GM19023 (cell line): ENCODE measurements around the gene SLC26A11.
A peak's percentile ranks its signal among the peaks of the same experiment; 100 is the strongest.

Experiments
- ATAC-seq: cut with Tn5 transposase; IDR thresholded peaks from one replicate; pipeline ENCODE4 v1.9.1; 2021; ENCODE audit warnings: mild to moderate bottlenecking, moderate library complexity; ENCODE audit not compliant: unreplicated experiment

Gene SLC26A11

DNA sequence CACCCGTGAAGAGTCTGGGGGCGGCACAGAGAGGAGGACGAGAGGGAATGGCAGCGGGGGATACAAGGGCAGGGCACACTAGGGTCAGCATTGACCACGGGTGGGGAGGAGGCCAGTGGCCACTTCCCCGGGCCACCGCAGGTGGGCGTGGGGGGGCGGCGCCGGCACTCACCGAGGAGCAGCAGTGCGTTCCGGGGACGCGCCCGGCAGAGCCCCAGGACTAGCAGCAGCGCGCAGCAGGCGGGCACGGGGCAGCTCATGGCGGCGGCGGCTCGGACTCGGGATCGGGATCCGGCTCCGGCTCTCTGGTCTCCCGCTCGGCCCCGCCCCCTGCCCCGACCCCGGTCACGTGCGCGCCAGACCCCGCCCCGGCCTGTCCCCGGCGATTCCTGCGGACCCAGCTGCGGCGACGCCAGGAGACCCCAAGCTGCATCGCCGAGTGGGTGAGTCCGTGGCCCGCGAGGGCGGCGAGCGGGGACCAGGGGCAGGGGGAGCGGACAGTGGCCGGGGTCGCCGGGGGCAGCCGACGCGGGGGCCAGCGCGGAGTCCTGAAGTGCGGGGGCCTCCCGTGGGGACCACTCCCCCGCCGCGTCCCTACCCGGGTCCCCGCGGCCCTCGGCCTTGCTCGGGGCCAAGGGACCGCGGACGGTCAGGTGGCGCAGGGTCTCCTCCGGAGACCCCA, at the start of gene SLC26A11, which contains the start of gene SGSH:
Gene SLC26A11 (plus strand): TSS at position 374 of the 682 bp plus-strand sequence. CDS start 1,134 bp downstream, outside the sequence.
Gene SGSH (minus strand): TSS at position 280 of the 682 bp plus-strand sequence. CDS start 20 bp downstream, at position 260.
- peak; percentile 51 for ATAC-seq

DNA sequence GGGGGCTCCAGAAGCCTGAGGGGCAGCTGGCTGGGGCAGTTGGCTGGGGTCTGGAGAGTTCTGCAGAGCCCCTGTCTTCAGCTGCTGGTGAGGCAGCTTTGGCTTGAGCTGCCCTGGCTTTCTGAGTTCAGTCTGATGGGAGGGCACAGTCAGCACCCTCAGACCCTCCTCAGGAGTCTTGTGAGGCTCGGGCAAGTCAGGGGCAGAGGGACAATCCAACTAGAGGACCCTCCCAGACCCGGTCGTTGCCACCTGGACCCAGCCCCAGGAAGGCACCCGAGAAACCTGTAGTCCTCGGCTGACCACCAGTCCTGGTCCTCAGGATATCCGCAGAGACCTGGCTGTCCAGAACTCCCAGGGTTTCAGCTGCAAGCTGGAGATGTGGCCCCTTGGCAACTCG, 48.5 kb upstream of the SLC26A11 start:
- ATAC-seq: no peak

DNA sequence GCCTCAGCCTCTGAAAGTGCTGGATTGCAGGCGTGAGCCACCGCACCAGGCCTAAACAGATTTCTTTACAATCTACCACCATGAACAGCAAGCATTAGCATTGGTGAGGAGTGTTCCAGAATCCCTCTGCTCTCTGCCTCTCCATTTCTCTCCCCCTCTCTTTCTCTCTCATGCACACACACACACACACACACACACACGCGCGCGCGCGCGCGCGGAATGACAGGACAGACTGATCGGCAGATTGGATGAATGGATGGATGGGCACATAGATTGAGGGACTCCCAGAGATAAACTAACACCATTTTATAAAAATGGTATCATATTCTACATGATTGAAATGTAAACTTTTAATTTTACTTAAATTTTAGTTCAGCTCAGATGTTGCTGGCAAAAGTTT, 47.1 kb upstream of the SLC26A11 start:
- no peak for ATAC-seq

DNA sequence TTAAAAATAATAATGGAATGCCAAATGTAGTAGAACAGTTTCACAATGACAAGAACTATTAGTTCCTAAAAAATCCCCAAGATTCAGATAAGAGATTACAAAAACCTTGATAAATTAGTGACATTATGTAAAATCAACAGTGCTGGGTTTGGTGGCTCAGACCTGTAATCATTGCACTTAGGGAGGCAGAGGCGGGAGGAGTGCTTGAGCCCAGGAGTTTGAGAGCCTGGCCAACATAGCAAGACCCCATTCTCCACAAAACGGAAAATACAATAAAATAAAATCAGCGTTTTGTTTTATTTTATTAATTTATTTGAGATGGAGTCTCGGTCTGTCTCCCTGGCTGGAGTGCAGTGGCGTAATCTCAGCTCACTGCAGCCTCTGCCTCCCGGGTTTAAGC, 46.3 kb upstream of the SLC26A11 start:
- ATAC-seq: no peak

DNA sequence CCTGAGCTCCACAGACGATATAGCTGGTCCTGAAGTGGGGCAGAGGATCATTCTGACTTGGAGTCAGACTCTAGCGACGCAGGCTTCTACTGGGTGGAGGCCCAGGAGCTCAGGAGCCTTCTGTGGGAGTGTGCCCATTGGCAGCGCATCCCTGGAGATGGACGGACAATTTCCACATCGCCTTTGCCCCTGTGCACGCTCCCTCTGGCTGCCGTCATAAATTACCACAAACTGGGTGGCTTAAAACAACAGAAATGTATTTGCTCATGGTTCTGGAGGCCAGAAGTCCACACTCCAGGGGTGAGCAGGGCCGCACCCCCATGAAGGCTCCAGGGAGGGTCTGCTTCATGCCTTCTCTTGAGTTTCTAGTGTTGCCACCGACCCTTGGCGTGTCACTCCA, 43.5 kb upstream of the SLC26A11 start:
- no peak for ATAC-seq

DNA sequence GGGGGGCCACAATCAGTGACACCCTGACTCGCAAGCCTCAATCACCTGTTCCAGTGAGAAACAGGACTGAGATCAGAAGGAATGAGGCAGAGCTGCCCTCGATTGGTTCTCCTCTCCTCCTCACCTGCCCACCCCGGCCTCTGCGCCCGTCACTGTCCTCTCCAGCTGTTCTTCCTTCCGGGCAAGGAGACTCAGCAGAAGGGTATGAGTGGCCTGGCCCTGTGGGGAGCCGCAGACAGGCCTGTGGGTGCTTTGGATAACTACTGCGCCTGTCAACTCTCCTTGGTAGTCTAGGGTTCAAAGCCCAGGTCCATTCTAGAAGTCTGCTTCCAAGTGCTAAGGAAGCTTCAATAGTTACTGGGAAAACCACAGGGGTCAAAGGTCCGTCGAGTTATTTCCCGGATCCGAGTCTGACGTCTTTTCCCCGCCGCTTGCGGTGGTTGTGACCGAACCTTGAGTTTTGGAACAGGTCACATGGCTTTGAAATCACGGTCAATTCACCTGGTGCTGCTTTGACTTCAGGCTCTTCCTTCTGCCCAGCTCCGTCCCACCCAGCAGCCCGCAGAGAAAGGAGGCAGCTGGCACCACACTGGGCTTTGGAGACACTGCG, 42.1 kb upstream of the SLC26A11 start:
- ATAC-seq: no peak

DNA sequence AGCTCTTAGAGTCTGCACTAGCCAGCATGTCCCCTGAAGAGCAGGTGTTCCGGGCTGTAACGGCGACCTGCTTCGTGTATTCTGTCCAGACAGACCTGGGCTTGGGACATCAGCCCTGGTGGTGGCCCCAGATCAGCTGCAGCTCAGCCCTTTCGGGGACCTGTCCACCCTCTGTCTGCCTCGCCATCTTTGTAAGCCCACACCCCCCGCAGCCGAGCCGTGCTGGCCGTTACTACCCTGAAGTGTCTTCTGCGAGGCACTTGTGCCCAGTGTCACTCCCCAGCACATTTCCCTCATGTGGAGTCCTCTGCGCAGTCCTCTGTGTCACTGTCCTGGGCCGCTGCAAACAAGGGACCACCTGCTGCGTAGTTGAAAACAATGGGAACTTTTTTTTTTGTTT, 40.0 kb upstream of the SLC26A11 start:
- no peak for ATAC-seq

DNA sequence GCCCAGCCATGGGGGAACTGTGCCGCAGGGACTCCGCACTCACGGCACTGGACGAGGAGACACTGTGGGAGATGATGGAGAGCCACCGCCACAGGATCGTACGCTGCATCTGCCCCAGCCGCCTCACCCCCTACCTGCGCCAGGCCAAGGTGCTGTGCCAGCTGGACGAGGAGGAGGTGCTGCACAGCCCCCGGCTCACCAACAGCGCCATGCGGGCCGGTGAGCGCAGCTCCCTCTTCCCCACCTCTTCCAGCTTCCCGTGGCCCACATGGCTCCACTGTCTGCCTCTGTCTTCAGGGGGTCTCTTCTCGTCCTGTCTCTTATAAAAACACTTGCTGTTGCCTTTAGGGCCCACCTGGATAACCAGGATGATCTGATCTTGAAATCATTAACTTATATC, 38.8 kb upstream of the SLC26A11 start:
- ATAC-seq: no peak

DNA sequence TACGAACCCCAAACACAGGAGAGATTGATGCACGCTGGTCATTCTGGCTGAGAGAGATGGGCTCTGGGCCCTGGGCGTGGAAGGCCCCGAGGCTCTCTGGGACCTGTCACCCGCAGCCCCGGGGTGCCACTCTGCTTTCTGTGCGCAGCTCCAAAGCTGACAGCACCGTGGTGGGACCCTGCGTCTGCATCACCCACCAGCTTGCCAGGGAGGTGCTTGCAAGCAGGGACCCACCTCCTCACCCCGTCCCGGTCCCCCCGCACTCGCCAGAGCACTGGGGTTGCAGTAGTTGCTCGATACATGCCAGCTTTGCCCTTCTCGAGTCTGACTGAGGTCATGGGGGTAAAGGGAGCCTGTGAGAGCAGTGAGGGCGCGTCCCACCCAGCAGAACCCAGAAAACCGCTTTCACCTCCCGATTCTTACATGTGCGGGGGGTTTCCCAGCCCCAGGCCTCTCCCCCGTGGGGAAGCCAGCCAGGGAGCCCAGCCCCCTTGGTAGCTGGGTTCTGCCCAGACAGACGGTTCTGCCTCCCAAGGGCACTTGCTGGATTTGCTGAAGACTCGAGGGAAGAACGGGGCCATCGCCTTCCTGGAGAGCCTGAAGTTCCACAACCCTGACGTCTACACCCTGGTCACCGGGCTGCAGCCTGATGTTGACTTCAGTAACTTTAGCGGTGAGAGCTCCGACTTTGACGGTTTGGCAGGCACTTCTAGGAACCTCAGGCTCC, 37.9 kb upstream of the SLC26A11 start:
- no peak for ATAC-seq

DNA sequence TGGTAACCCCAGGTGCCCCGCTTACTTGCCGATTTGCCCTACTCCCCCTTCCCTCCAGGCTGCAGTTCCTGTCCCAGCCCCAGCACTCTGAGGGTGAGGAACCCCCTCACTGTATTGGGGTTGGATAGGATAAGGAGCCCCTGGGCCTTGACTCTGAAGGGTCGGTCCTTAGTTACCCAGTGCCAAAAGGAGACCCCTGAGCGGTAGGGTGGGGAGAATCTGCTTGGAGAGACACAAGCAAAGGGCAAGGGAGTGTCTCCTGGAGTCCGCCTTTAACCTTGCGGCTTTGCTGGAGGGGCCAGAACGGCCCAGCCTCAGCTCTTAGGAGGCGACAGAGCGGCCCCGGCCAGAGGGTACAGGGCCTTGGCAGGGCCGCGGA, 37.4 kb upstream of the SLC26A11 start:
- ATAC-seq: no peak

DNA sequence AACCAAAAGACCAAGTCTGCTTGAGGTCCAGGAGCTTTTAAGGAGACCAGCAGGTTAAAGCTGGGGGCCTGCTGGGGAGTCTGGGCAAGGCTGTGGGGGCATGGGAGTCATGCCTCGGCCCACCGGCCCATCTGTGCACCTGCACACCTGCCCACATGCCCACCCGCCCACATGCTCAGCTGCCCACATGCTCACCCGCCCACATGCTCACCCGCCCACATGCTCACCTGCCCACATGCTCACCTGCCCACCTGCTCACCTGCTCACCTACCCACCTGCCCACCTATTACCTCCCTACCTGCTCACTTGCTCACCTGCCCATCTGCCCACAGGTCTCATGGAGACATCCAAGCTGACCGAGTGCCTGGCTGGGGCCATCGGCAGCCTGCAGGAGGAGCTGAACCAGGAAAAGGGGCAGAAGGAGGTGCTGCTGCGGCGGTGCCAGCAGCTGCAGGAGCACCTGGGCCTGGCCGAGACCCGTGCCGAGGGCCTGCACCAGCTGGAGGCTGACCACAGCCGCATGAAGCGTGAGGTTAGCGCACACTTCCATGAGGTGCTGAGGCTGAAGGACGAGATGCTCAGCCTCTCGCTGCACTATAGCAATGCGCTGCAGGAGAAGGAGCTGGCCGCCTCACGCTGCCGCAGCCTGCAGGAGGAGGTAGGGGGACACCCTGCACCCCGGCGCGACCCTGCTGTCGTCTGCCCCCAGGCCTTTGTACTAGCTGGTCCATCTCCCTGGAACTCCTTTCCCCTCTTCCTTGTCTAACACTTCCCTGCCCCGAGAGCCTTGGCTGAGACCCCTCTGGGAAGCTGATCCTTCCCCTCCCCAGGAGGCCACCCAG, 36.4 kb upstream of the SLC26A11 start:
- ATAC-seq: no peak

DNA sequence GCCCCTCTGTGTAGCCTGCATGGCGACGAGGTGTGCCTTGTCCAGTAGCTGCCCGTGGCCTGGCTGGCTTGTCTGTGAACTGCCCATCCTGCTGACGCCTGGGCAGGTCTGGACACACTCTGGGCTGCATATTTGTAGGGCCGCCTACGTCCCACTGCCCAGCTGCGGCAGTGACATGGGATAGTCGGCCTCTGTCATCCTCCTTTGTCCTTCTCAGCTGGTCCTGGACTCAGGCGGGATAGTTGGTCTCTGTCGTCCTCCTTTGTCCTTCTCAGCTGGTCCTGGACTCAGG, 35.9 kb upstream of the SLC26A11 start:
- ATAC-seq: no peak

DNA sequence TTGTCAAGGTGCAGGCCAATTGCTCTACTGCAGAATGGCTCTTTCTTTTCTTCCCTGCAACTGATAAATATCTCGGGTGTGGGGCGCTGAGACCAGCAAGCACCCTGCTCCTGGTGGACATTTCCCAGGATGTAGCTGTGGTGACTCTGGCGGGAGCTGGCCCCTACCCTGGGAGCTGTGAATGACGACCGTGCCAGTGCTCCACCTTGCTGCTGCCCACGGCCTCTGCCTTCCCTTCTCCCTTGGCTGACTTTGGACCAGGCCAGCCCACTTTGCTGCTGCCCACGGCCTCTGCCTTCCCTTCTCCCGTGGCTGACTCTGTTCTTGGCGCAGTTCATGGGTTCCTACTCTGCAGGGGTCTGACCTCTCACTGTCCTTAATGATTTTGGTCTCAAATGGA, 34.3 kb upstream of the SLC26A11 start:
- ATAC-seq: no peak

DNA sequence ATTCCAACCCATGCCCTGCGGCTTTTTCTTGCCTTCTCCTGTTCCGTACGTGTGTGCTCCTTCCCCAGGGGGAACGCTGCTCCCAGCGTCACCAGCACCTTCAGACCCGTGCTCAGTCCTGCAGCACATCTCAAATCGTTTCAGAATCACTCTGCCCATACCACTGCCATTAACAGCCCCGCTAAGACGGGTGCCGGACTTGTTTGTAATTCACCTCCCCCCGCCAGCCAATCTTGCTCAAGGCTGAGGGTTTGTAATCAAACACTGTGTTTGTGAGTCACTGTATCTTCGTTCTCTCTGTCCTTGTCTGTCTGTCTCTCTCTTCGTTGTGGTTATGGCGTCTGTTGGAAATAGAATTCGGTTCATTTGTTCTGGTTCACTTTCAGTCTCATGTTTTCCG, 33.1 kb upstream of the SLC26A11 start:
- no peak for ATAC-seq

DNA sequence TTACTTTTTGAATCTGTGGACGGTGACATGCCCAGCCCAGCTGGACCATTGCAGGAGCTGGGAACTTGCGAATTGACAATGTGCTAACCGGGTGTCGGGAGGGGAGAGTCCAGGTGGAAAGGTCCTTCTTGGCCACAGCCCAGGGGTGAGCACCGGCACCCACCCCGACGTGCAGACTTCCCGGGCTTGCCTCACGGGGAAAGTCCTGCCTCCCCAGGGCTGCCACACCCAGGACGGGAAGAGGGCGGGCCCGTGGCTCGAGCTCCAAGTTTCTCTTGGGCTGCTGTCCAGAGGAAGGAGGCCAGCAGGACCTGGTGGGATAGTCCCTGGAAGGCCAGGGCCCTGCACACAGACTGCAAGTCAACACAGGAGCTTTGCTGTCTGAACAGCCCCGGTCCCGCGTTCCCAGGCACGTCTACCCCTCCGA, 32.7 kb upstream of the SLC26A11 start:
- no peak for ATAC-seq

DNA sequence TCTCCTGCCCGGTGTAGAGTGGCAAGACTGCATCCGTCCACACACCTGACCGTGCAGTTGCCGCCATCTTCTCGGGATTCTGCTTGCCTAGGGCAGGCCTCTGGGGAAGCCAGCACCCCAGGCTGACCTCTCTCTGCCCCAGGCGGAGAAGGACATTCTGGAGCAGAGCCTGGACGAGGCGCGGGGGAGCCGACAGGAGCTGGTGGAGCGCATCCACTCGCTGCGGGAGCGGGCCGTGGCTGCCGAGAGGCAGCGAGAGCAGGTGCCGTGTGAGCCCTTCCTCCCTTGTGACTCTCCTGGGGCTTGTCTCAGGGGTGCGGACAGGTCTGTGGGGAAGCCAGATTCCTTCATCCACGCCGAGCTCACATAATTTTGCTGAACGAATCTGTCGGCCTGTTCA, 30.6 kb upstream of the SLC26A11 start:
- ATAC-seq: no peak

DNA sequence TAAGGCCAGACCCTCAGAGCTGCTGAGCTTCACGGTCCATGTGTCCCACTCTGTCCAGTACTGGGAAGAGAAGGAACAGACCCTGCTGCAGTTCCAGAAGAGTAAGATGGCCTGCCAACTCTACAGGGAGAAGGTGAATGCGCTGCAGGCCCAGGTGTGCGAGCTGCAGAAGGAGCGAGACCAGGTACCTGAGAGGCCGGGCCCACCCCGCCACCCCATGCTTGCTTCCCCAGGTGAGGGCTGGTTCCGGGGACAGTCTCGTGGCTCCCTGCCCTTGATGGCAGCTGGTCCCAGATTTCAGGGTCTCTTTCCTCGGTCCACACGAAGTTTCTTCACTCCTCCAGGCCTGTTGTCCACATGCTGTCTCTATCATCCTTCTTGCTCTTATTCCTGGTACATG, 29.5 kb upstream of the SLC26A11 start:
- ATAC-seq: no peak

DNA sequence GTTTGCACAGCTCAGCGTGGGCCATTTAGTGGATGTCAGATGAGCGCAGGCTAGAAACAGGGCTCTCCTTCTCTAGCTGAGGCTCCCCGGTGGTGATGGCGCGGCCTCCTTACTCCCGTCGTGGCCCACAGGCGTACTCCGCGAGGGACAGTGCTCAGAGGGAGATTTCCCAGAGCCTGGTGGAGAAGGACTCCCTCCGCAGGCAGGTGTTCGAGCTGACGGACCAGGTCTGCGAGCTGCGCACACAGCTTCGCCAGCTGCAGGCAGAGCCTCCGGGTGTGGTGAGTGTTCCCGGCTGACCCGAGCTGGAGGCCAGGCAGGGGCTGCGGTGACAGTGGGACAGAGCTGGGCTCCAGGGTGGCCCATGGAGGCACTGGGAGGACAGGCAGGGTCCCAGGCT, 29.0 kb upstream of the SLC26A11 start:
- no peak for ATAC-seq

DNA sequence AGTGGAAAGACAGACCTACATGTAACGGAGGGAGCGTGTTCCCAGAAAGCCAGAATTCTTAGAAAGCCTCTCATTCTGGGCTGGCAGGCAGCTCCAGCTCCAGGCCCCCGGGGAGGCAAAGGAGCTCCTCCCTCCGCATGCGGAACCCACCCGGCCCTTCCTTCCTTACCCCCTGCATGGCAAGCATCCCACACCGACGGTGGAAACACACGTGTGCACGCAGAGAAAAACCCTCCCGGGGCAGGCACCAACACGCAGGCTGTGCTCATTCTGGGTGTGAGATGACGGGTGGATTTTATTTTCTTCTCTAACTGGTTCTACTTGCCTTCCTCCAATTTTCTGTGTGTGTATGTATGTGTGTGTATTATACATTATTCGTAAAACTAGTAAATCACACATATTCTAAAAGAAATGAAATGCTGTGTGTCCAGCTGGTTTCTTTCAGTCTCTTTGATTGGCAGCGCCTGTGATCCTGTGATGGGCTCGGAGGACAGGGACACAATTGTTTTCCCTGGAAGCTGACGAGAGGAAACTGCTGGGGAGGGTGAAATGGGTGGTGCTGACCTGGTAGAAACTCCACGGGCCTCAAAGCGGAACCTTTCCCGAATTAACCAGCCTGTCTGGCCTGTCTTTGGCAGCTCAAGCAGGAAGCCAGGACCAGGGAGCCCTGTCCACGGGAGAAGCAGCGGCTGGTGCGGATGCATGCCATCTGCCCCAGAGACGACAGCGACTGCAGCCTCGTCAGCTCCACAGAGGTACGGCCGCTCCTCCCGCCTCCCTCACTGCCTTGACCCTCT, 28.2 kb upstream of the SLC26A11 start:
- ATAC-seq: no peak

DNA sequence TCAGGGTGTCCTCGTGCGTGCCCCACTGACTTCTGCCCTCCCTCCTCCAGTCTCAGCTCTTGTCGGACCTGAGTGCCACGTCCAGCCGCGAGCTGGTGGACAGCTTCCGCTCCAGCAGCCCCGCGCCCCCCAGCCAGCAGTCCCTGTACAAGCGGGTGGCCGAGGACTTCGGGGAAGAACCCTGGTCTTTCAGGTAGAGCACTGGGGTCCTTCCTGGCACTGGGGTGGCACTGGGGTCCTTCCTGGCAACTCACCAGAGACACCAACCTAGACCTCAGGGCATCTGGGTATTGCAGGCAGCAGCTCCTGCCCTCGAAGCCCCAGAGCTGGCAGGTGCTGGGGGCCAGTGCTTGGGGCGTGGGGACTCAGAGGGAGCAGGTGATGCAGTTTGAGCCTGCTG, 25.1 kb upstream of the SLC26A11 start:
- ATAC-seq: no peak
